Suprapubic skin (tissue), 4 donors: ENCODE data around the gene ADORA2A.

Experiments used
- CTCF ChIP-seq, 2 donors: fragments of 200-600 bp in 1 of 2; fragments of 450-650 bp in 1 of 2; sonication (generic) in 1 of 2; IDR thresholded peaks; one replicate each; pipeline ENCODE4 v1.5.1; 2016 to 2019; ENCODE audit warnings: antibody characterized with exemption in 2 of 2, mild to moderate bottlenecking in 1 of 2, moderate library complexity in 1 of 2
- EP300 ChIP-seq: sonication (generic); formaldehyde crosslinking; IDR thresholded peaks from one replicate; pipeline ENCODE4 v1.6.1; 2017; ENCODE audit warnings: antibody characterized with exemption
- POLR2AphosphoS5 ChIP-seq, 3 donors: sonication (generic); formaldehyde crosslinking; IDR thresholded peaks; one replicate each; pipeline ENCODE4 v1.6.1; 2017; ENCODE audit warnings: antibody characterized with exemption in 3 of 3

- no peak for TF ChIP-seq CTCF (IDR thresholded peaks at IDR 0.05)
- no peak for TF ChIP-seq POLR2AphosphoS5 (IDR thresholded peaks at IDR 0.05)
- TF ChIP-seq EP300 = no peak
These were observed 17.5 kb downstream of the ADORA2A start for GRCh38 chr22:24444729-24445466.
